ENCODE measurements around the gene SEC14L2.

Gene SEC14L2

GRCh38 chr22:30365891-30366290 is 30.9 kb upstream of the SEC14L2 start:
- TF ChIP-seq CTCF (IDR thresholded peaks at IDR 0.05; ENCODE audit: borderline replicate concordance, control extremely low read depth, extremely low read depth, insufficient read depth, missing control alignments): no peak
- in situ Hi-C loops (cut with MboI; ENCODE audit: low sequenced_read_pairs, unreplicated experiment): no loop called here
- no peak for DNase-seq (ENCODE audit: low spot score)

DNA sequence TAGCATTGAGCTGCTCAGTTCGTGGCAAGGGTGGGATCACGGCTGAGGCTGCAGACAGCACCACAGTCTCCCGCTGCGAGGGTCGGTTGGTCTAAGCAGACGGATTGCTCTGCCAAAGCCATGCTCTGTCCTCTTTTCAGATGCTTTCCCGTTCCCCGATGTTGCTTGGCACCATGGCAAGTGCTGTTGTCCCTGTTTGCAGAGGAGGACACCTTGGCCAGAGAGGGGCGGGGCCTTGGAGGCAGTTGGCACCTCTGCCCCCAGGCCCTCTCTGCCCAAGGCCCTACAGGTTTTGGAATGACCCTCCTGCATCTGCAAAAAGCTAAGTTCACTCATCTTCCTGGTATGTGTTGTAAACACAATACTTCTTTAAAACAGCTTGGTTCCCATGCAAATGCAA is 28.4 kb upstream of the SEC14L2 start:
- TF ChIP-seq CTCF (IDR thresholded peaks at IDR 0.05; ENCODE audit: borderline replicate concordance, control extremely low read depth, extremely low read depth, insufficient read depth, missing control alignments): no peak
- DNase-seq (ENCODE audit: low spot score): no peak
- in situ Hi-C loops (cut with MboI; ENCODE audit: low sequenced_read_pairs, unreplicated experiment): no loop called here

DNA sequence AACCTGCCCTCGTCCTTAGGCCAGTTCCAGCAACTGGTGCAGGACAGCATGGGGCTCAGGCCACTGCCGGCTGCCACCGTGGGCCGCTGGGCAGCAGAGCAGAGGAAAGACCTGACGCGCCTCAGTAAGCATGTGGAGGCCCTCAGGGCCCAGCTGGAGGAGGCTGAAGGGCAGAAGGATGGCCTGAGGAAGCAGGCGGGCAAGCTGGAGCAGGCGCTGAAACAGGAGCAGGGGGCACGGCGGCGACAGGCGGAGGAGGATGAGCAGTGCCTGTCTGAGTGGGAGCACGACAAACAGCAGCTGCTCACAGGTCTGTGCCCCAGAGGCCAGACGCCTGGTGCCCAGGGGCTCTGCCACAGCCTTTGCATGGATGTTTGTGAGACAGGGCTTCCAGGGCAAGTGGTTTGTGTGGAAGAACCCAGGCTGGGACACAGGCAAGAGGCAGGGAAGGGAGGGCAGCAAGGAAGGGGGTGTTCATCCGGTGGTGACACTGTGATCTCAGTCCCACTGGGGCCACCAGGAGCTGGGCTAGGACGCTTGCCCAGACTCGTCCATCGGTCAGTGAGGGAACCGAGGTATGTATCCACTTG is 26.1 kb upstream of the SEC14L2 start:
- in situ Hi-C loops (cut with MboI; ENCODE audit: low sequenced_read_pairs, unreplicated experiment): no loop called here
- DNase-seq (ENCODE audit: low spot score): no peak
- no peak for TF ChIP-seq CTCF (IDR thresholded peaks at IDR 0.05; ENCODE audit: borderline replicate concordance, control extremely low read depth, extremely low read depth, insufficient read depth, missing control alignments)

GRCh38 chr22:30371321-30371720 is 25.5 kb upstream of the SEC14L2 start:
- no peak for TF ChIP-seq CTCF (IDR thresholded peaks at IDR 0.05; ENCODE audit: borderline replicate concordance, control extremely low read depth, extremely low read depth, insufficient read depth, missing control alignments)
- no peak for DNase-seq (ENCODE audit: low spot score)
- in situ Hi-C loops (cut with MboI; ENCODE audit: low sequenced_read_pairs, unreplicated experiment): no loop called here

DNA sequence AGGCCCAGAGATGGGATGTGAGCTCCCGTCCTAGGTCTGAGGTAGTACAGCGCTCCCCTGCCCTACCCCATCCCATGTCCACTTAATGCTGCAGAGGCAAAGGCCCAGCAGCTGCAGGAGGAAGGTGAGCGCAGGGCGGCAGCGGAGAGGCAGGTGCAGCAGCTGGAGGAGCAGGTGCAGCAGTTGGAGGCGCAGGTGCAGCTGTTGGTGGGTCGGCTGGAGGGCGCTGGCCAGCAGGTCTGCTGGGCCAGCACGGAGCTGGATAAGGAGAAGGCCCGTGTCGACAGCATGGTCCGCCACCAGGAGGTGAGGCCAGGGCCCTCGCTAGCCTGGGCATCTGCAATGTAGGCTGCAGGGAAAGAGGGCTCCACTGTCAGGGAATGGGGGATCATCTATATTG is 24.8 kb upstream of the SEC14L2 start:
- no peak for TF ChIP-seq CTCF (IDR thresholded peaks at IDR 0.05; ENCODE audit: borderline replicate concordance, control extremely low read depth, extremely low read depth, insufficient read depth, missing control alignments)
- in situ Hi-C loops (cut with MboI; ENCODE audit: low sequenced_read_pairs, unreplicated experiment): no loop called here
- DNase-seq (ENCODE audit: low spot score): no peak

GRCh38 chr22:30372915-30373314 is 23.9 kb upstream of the SEC14L2 start:
- no peak for DNase-seq (ENCODE audit: low spot score)
- TF ChIP-seq CTCF (IDR thresholded peaks at IDR 0.05; ENCODE audit: borderline replicate concordance, control extremely low read depth, extremely low read depth, insufficient read depth, missing control alignments): no peak
- in situ Hi-C loops (cut with MboI; ENCODE audit: low sequenced_read_pairs, unreplicated experiment): no loop called here

All from GM13976 (cell line).